A673 (cell line): ENCODE data around the gene ALOX12B.

ENCODE experiments used
- EZH2 ChIP-seq: fragments of 200-600 bp; sonication (generic); IDR thresholded peaks from 2 replicates; pipeline ENCODE4 v1.6.1; 2017; ENCODE audit warnings: borderline replicate concordance, low read depth, mild to moderate bottlenecking, mixed read lengths, antibody characterized with exemption, low read length; ENCODE audit not compliant: poor library complexity, severe bottlenecking
- TF ChIP-seq, protein P1 (sequence below): fragments of 300-800, 200-600 bp; sonication (generic); conservative IDR thresholded peaks from 2 replicates; pipeline ENCODE4 v1.5.1; 2017; ENCODE audit warnings: low read depth, mild to moderate bottlenecking, antibody characterized with exemption, low read length, moderate library complexity, mixed read lengths

DNA sequence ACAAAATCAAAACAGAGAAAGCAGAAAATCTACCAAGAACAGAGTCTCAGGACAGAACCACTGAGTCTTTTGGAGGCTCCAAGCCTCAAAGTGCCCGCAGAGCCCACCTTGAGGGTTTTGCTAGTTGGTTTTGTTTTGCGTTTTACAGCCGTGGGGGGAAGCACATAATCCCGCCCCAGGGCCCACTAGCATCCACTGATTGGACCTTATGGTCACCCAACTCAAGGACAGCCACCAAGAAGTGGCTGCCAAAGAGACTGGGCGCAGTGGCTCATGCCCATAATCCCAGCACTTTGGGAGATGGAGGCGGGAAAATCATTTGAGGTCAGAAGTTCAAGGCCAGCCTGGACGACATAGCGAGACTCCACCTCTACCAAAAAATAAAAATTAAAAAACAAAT is 38.8 kb downstream of the ALOX12B start:
- TF ChIP-seq, protein P1, sequence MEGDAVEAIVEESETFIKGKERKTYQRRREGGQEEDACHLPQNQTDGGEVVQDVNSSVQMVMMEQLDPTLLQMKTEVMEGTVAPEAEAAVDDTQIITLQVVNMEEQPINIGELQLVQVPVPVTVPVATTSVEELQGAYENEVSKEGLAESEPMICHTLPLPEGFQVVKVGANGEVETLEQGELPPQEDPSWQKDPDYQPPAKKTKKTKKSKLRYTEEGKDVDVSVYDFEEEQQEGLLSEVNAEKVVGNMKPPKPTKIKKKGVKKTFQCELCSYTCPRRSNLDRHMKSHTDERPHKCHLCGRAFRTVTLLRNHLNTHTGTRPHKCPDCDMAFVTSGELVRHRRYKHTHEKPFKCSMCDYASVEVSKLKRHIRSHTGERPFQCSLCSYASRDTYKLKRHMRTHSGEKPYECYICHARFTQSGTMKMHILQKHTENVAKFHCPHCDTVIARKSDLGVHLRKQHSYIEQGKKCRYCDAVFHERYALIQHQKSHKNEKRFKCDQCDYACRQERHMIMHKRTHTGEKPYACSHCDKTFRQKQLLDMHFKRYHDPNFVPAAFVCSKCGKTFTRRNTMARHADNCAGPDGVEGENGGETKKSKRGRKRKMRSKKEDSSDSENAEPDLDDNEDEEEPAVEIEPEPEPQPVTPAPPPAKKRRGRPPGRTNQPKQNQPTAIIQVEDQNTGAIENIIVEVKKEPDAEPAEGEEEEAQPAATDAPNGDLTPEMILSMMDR, result no peak
- no peak for TF ChIP-seq EZH2
